LNCaP clone FGC (cell line): Measurements from ENCODE around the gene MX2.

ENCODE experiments used
- DNase-seq: peaks from one replicate; pipeline ENCODE4 v3.0.0-alpha.2; 2011; ENCODE audit warnings: low read depth
- H3K4me3 ChIP-seq: 2 replicates; pipeline ENCODE4 v1.5.1; 2011; ENCODE audit warnings: mild to moderate bottlenecking, low read depth, low read length, control low read depth
- TF ChIP-seq, protein P1 (sequence below): IDR thresholded peaks from 2 replicates; pipeline ENCODE4 v1.5.1; 2012; ENCODE audit warnings: mild to moderate bottlenecking; ENCODE audit not compliant: control insufficient read depth, insufficient read depth; ENCODE audit errors: extremely low read depth

MX2 gene

GRCh38 chr21:41402231-41402630, 40.4 kb downstream of the MX2 start:
- TF ChIP-seq, protein P1, sequence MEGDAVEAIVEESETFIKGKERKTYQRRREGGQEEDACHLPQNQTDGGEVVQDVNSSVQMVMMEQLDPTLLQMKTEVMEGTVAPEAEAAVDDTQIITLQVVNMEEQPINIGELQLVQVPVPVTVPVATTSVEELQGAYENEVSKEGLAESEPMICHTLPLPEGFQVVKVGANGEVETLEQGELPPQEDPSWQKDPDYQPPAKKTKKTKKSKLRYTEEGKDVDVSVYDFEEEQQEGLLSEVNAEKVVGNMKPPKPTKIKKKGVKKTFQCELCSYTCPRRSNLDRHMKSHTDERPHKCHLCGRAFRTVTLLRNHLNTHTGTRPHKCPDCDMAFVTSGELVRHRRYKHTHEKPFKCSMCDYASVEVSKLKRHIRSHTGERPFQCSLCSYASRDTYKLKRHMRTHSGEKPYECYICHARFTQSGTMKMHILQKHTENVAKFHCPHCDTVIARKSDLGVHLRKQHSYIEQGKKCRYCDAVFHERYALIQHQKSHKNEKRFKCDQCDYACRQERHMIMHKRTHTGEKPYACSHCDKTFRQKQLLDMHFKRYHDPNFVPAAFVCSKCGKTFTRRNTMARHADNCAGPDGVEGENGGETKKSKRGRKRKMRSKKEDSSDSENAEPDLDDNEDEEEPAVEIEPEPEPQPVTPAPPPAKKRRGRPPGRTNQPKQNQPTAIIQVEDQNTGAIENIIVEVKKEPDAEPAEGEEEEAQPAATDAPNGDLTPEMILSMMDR: no peak
- no peak overlapping the region for H3K4me3 ChIP-seq
- DNase-seq: no peak

GRCh38 chr21:41402796-41403195, 41.0 kb downstream of the MX2 start:
- no peak for DNase-seq
- TF ChIP-seq, protein P1: no peak
- no peak overlapping the region for H3K4me3 ChIP-seq

GRCh38 chr21:41403331-41403730, 41.5 kb downstream of the MX2 start:
- H3K4me3 ChIP-seq: no peak overlapping the region
- TF ChIP-seq, protein P1: no peak
- DNase-seq: no peak

- TF ChIP-seq, protein P1: no peak
- H3K4me3 ChIP-seq: no peak overlapping the region
- DNase-seq: no peak
These were observed 42.1 kb downstream of the MX2 start for GRCh38 chr21:41403966-41404365.

DNA sequence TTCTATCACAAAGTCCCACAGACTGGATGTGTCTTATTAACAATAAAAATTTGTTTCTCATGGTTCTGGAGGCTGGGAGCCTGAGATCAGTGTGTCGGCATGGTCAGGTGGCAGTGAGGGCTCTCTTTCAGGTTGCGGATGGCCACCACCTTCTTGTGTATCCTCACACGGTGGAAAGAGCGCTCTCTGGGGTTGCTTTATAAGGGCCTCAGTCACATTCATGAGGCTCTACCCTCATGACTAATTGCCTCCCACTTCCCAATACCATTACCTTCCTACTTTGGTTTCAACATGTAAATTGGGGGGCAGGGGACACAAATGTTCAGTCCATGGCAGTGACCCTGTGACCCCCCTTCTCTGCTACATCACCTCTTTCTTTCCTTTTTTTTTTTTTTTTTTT, 43.5 kb downstream of the MX2 start:
- TF ChIP-seq, protein P1: no peak
- no peak for DNase-seq
- no peak overlapping the region for H3K4me3 ChIP-seq

DNA sequence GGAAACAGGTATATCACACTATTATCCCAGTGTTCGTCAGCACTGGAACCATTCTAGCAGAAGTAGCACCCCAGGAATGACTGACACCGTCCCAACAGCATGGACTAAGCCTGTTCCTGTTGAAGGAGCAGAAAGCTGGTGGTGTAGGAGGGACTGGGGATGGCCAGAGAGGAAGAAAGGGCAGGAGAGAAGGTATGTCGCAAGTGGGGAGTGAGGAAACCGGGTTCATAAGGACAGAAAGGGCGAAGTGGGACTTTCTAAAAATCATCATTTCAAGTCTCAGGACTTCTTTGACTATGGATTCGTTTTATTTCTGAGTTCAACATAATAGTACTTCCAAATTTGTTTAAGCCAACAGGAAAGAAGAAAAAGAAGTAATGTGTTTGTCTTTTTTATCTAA, 44.5 kb downstream of the MX2 start:
- H3K4me3 ChIP-seq: no peak overlapping the region
- no peak for DNase-seq
- TF ChIP-seq, protein P1: no peak
